Measurements from ENCODE around the gene NUFIP1. TPM values are rescaled to one million over a fixed set of nuclear protein-coding genes. Genes with fewer than 3 reads are reported as not detected.

The NUFIP1 gene
- total RNA-seq, 1 donor from 2014 or later: 7.6 TPM

GRCh38 chr13:45007823-45008222, 18.6 kb upstream of the NUFIP1 start:
- FAIRE-seq (no peak), DNase-seq (ENCODE audit: low read depth) (no peak)
- H4K20me1 ChIP-seq (ENCODE audit: insufficient read depth, low read length): no peaks in the 10 kb centered on the region
- Mint-ChIP-seq H3K27me3 (ENCODE audit: low read depth, unreplicated experiment) (no peaks in the 10 kb centered on the region), H3K4me3 (ENCODE audit: unreplicated experiment) (no peak overlapping the region), H3K36me3 (ENCODE audit: low read depth, unreplicated experiment) (peaks cover 14% of the 10 kb centered on the region), H3K27ac (ENCODE audit: unreplicated experiment) (no peak overlapping the region), H3K9me3 (ENCODE audit: unreplicated experiment) (no peaks in the 10 kb centered on the region), H3K4me1 (ENCODE audit: low read depth, unreplicated experiment) (no peaks in the 10 kb centered on the region)
- peaks cover 17% of the 10 kb centered on the region for H3K36me3 ChIP-seq (ENCODE audit: insufficient read depth, low read length)
- H3K9ac ChIP-seq (ENCODE audit: low read length): no peak overlapping the region
- H2AFZ ChIP-seq (ENCODE audit: low read depth, low read length): no peak overlapping the region
- H3K9me3 ChIP-seq (ENCODE audit: insufficient read depth, low read depth, low read length): no peaks in the 10 kb centered on the region
- H3K27me3 ChIP-seq (ENCODE audit: insufficient read depth, low read length): no peaks in the 10 kb centered on the region
- no peaks in the 10 kb centered on the region for H3K79me2 ChIP-seq (ENCODE audit: insufficient read depth, low read length)
- no peak overlapping the region for H3K4me2 ChIP-seq (ENCODE audit: low read length)
- no peak overlapping the region for H3K27ac ChIP-seq (ENCODE audit: low read depth, low read length)
- H3K4me3 ChIP-seq (ENCODE audit: insufficient read depth, low read depth, low read length): no peak overlapping the region
- TF ChIP-seq CTCF (IDR thresholded peaks at IDR 0.05; ENCODE audit: insufficient read depth, low read depth, low read length) (no peak), EZH2 (IDR thresholded peaks at IDR 0.05; ENCODE audit: insufficient read depth, low read length) (no peak)
- no peaks in the 10 kb centered on the region for H3K4me1 ChIP-seq (ENCODE audit: insufficient read depth, low read length)

GRCh38 chr13:45007225-45007624, 18.0 kb upstream of the NUFIP1 start:
- H3K9me3 ChIP-seq (ENCODE audit: insufficient read depth, low read depth, low read length): no peaks in the 10 kb centered on the region
- TF ChIP-seq EZH2 (IDR thresholded peaks at IDR 0.05; ENCODE audit: insufficient read depth, low read length) (no peak), CTCF (IDR thresholded peaks at IDR 0.05; ENCODE audit: insufficient read depth, low read depth, low read length) (no peak)
- no peak overlapping the region for H3K27ac ChIP-seq (ENCODE audit: low read depth, low read length)
- H3K36me3 ChIP-seq (ENCODE audit: insufficient read depth, low read length): peaks cover 19% of the 10 kb centered on the region
- no peak overlapping the region for H3K4me3 ChIP-seq (ENCODE audit: insufficient read depth, low read depth, low read length)
- peaks cover 14% of the 10 kb centered on the region for H3K36me3 Mint-ChIP-seq (ENCODE audit: low read depth, unreplicated experiment)
- H3K27me3 Mint-ChIP-seq (ENCODE audit: low read depth, unreplicated experiment): no peaks in the 10 kb centered on the region
- H3K4me2 ChIP-seq (ENCODE audit: low read length): no peak overlapping the region
- H2AFZ ChIP-seq (ENCODE audit: low read depth, low read length): no peak overlapping the region
- no peaks in the 10 kb centered on the region for H3K27me3 ChIP-seq (ENCODE audit: insufficient read depth, low read length)
- H3K27ac Mint-ChIP-seq (ENCODE audit: unreplicated experiment): no peak overlapping the region
- FAIRE-seq (no peak), DNase-seq (ENCODE audit: low read depth) (no peak)
- H3K4me1 Mint-ChIP-seq (ENCODE audit: low read depth, unreplicated experiment): no peaks in the 10 kb centered on the region
- H4K20me1 ChIP-seq (ENCODE audit: insufficient read depth, low read length): no peaks in the 10 kb centered on the region
- H3K9ac ChIP-seq (ENCODE audit: low read length): no peak overlapping the region
- H3K79me2 ChIP-seq (ENCODE audit: insufficient read depth, low read length): no peaks in the 10 kb centered on the region
- H3K9me3 Mint-ChIP-seq (ENCODE audit: unreplicated experiment): no peaks in the 10 kb centered on the region
- H3K4me1 ChIP-seq (ENCODE audit: insufficient read depth, low read length): no peaks in the 10 kb centered on the region
- H3K4me3 Mint-ChIP-seq (ENCODE audit: unreplicated experiment): no peak overlapping the region

DNA sequence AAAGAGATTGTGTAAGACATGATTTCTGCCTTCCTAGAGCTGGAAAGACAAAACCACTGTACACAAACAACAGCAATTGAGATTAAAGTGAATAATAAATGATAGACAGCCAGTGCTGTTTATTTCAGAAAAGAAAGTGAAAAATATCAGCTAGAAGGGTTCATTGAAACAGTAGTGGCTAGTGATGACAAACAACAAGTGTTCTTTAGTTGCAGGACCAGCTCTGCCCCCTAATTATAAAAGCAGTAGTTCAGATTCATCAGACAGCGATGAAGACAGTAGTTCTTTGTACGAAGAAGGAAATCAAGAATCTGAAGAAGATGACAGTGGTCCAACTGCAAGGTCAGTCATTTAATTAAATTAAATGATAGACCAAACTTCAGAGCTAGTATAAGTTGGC, 14.8 kb upstream of the NUFIP1 start:
- Histone ChIP-seq H3K9ac (ENCODE audit: low read length) (no peak overlapping the region), H3K4me3 (ENCODE audit: insufficient read depth, low read depth, low read length) (no peak overlapping the region), H3K4me2 (ENCODE audit: low read length) (no peak overlapping the region), H3K27ac (ENCODE audit: low read depth, low read length) (no peak overlapping the region), H3K36me3 (ENCODE audit: insufficient read depth, low read length) (peaks cover 10% of the 10 kb centered on the region), H4K20me1 (ENCODE audit: insufficient read depth, low read length) (no peaks in the 10 kb centered on the region), H3K79me2 (ENCODE audit: insufficient read depth, low read length) (no peaks in the 10 kb centered on the region), H3K27me3 (ENCODE audit: insufficient read depth, low read length) (no peaks in the 10 kb centered on the region), H2AFZ (ENCODE audit: low read depth, low read length) (no peak overlapping the region), H3K9me3 (ENCODE audit: insufficient read depth, low read depth, low read length) (no peaks in the 10 kb centered on the region), H3K4me1 (ENCODE audit: insufficient read depth, low read length) (no peaks in the 10 kb centered on the region)
- Mint-ChIP-seq H3K4me3 (ENCODE audit: unreplicated experiment) (no peak overlapping the region), H3K27me3 (ENCODE audit: low read depth, unreplicated experiment) (no peaks in the 10 kb centered on the region), H3K27ac (ENCODE audit: unreplicated experiment) (no peak overlapping the region), H3K36me3 (ENCODE audit: low read depth, unreplicated experiment) (peaks cover 11% of the 10 kb centered on the region), H3K4me1 (ENCODE audit: low read depth, unreplicated experiment) (no peaks in the 10 kb centered on the region), H3K9me3 (ENCODE audit: unreplicated experiment) (no peaks in the 10 kb centered on the region)
- DNase-seq (ENCODE audit: low read depth): no peak
- no peak for TF ChIP-seq CTCF (IDR thresholded peaks at IDR 0.05; ENCODE audit: insufficient read depth, low read depth, low read length)
- no peak for TF ChIP-seq EZH2 (IDR thresholded peaks at IDR 0.05; ENCODE audit: insufficient read depth, low read length)
- no peak for FAIRE-seq

All from astrocyte (in vitro differentiated cells and primary cell).